Adrenal gland (tissue), 5 donors: ENCODE results near the gene P4HA2.

Source experiments
- CTCF ChIP-seq, 6 experiments: fragments of 450-650 bp in 4 of 6; fragments of 200-600 bp in 2 of 6; sonication (generic) in 1 of 6; IDR thresholded peaks; 1 replicate in 5 of 6; 2 replicates in 1 of 6; pipeline versions ENCODE4 v1.5.1 to v1.8.0; 2016 to 2021; ENCODE audit warnings: antibody characterized with exemption in 6 of 6, mild to moderate bottlenecking in 2 of 6, moderate library complexity in 1 of 6
- POLR2A ChIP-seq, 2 donors: fragments of 450-650 bp; IDR thresholded peaks; one replicate each; pipeline ENCODE4 v1.6.1; 2017; ENCODE audit warnings: antibody characterized with exemption in 2 of 2, mild to moderate bottlenecking in 2 of 2, moderate library complexity in 1 of 2
- donor health status: DM: no; HTN: no; CAD: no.

GRCh38 chr5:132176521-132176945 is 51.1 kb downstream of the P4HA2 start:
- TF ChIP-seq POLR2A (IDR thresholded peaks at IDR 0.05) (no peak), CTCF (IDR thresholded peaks at IDR 0.05) (no peak)
